Breast epithelium (tissue), 3 donors: ENCODE measurements around the gene NINL.

Experiments
- CTCF ChIP-seq, 3 donors: fragments of 450-650 bp; IDR thresholded peaks; one replicate each; pipeline ENCODE4 v1.5.1; 2016 to 2017; ENCODE audit warnings: antibody characterized with exemption in 3 of 3, mild to moderate bottlenecking in 3 of 3, moderate library complexity in 3 of 3
- POLR2A ChIP-seq: fragments of 450-650 bp; IDR thresholded peaks from one replicate; pipeline ENCODE4 v1.6.1; 2016; ENCODE audit warnings: antibody characterized with exemption, mild to moderate bottlenecking, moderate library complexity

DNA sequence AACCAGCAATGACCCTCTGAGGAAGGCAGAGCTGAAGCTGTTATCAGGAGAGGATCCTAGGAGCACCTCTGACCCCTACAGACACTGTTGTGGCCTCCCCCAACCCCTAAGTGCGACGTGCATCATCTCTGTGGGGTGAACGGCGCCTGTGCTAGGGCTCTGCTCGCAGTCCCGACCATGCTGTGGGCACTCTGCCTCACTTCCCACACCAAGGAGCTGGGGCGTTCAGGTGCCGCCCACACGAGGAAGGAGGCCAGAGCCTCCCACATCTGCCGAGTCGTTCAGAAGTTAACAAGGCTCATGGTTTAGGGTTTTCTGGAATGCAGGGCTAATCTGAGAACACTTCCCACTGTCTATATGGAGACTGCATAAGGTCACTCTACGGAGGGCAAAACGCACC lies 115.8 kb downstream of the NINL start:
- TF ChIP-seq POLR2A, result no peak
- TF ChIP-seq CTCF (IDR thresholded peaks at IDR 0.05), result no peak
